ENCODE measurements around the gene COQ10B. TPM values are rescaled to one million over a fixed set of nuclear protein-coding genes. Genes with fewer than 3 reads are reported as not detected.
"Not testable (repeated sequence)": the region's sequence is repeated elsewhere in the genome, so short reads cannot be mapped to it uniquely, and the experiment has no call there.

COQ10B gene
- total RNA-seq, 6 experiments from 2014 or later = 36.0 to 42.4 (median 39.4) TPM

DNA sequence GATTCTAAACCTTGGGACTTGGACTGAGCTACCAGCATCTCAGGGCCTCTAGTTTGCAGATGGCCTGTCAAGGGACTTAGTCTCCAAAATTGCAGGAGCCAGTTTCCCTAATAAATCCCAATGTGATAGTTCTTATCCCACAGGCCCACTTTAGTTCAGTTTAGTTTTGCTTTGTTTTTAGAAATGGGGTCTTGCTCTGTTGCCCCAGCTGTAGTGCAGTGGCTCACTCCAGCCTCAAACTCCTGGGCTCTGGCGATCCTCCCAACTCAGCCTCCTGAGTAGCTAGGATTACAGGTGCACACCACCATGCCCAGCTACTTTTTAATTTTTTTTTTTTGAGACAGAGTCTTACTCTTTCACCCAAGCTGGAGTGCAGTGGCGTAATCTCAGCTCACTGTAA, 16.0 kb upstream of the COQ10B start:
- no peak for DNase-seq
- Mint-ChIP-seq H3K4me1 (ENCODE audit: low read depth) (peaks cover 17% of the 10 kb centered on the region), H3K27me3 (ENCODE audit: insufficient read depth) (peaks cover 3% of the 10 kb centered on the region), H3K36me3 (ENCODE audit: low read depth) (peaks cover 13% of the 10 kb centered on the region), H3K27ac (0 out of 2 replicates have a peak overlapping the region, but pooled peaks have one; percentile 21), H3K4me3 (no peak overlapping the region), H3K9me3 (no peaks in the 10 kb centered on the region)
- TF ChIP-seq, protein P1, sequence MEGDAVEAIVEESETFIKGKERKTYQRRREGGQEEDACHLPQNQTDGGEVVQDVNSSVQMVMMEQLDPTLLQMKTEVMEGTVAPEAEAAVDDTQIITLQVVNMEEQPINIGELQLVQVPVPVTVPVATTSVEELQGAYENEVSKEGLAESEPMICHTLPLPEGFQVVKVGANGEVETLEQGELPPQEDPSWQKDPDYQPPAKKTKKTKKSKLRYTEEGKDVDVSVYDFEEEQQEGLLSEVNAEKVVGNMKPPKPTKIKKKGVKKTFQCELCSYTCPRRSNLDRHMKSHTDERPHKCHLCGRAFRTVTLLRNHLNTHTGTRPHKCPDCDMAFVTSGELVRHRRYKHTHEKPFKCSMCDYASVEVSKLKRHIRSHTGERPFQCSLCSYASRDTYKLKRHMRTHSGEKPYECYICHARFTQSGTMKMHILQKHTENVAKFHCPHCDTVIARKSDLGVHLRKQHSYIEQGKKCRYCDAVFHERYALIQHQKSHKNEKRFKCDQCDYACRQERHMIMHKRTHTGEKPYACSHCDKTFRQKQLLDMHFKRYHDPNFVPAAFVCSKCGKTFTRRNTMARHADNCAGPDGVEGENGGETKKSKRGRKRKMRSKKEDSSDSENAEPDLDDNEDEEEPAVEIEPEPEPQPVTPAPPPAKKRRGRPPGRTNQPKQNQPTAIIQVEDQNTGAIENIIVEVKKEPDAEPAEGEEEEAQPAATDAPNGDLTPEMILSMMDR (IDR thresholded peaks at IDR 0.05) = no peak

DNA sequence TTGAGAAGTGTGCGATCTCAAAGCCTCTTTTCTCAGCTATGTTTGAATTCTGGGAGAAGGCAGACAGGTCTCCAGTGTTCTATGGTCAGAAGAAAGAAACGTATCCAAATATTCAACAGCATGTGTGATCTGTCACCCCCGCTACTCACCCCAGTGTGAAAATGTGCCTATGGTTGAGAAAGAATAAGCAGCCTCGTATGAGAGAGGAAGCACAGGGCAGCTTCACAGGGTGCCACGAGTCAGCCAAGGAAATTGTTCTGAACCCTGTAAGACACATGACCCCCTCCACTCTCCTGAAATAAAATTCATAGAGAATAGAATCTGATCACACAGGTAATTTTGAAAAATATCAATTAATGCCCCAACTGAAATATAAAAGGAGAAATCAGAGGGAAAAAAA, 10.5 kb upstream of the COQ10B start:
- H3K4me1 Mint-ChIP-seq (ENCODE audit: low read depth) = peaks cover 23% of the 10 kb centered on the region
- TF ChIP-seq, protein P1 (IDR thresholded peaks at IDR 0.05) = no peak
- no peak overlapping the region for H3K4me3 Mint-ChIP-seq
- H3K27ac Mint-ChIP-seq = no peak overlapping the region
- no peaks in the 10 kb centered on the region for H3K36me3 Mint-ChIP-seq (ENCODE audit: low read depth)
- no peaks in the 10 kb centered on the region for H3K9me3 Mint-ChIP-seq
- no peak for DNase-seq
- H3K27me3 Mint-ChIP-seq (ENCODE audit: insufficient read depth) = no peaks in the 10 kb centered on the region

DNA sequence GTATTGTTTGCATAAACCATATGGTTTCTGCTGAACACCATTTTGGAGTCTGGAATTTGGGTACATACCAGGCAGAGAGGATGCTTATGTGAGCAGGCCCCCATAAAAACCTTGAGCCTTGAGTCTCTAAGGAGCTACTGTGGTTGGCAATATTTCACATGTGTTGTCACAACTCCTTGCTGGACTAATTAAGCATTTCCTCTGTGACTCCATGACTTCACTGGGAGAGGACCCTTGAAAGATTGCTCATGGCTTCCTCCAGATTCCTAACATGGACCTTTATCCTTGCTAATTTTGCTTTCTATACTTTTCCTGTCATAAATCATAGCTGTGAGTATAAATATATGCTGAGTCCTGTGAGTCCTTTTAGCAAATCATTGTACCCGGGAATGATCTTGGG, 7.6 kb upstream of the COQ10B start:
- TF ChIP-seq, protein P1 (IDR thresholded peaks at IDR 0.05) = no peak
- no peaks in the 10 kb centered on the region for H3K36me3 Mint-ChIP-seq (ENCODE audit: low read depth)
- H3K27ac Mint-ChIP-seq = peak overlapping the region; percentile 30; the same call in 1 of the 2 replicates
- peaks cover 23% of the 10 kb centered on the region for H3K4me1 Mint-ChIP-seq (ENCODE audit: low read depth)
- H3K9me3 Mint-ChIP-seq = no peaks in the 10 kb centered on the region
- DNase-seq = peak; percentile 9
- H3K4me3 Mint-ChIP-seq = no peak overlapping the region
- H3K27me3 Mint-ChIP-seq (ENCODE audit: insufficient read depth) = no peaks in the 10 kb centered on the region

DNA sequence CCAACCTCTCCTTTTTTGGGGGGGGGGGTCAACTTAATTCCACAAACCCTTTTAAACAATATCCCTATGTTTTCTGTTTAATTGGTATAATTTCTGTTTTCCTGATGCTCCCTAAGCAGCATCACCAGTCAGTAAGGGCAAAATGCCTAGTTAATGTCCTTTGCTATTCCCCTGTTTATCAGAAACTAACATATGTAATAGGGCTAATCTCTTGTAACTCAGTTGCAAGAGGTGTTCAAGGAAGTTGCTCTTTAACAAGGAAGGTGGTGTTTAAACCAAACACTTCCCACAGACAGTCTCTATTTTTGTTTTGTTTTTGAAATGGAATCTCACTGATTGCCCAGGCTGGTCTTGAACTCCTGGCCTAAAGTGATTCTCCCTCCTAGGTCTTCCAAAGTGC, 6.5 kb upstream of the COQ10B start:
- DNase-seq = no peak
- Mint-ChIP-seq H3K4me1 (ENCODE audit: low read depth) (peaks cover 23% of the 10 kb centered on the region), H3K27ac (no peak overlapping the region), H3K9me3 (no peaks in the 10 kb centered on the region), H3K36me3 (ENCODE audit: low read depth) (no peaks in the 10 kb centered on the region), H3K4me3 (no peak overlapping the region), H3K27me3 (ENCODE audit: insufficient read depth) (no peaks in the 10 kb centered on the region)
- TF ChIP-seq, protein P1 (IDR thresholded peaks at IDR 0.05) = no peak

DNA sequence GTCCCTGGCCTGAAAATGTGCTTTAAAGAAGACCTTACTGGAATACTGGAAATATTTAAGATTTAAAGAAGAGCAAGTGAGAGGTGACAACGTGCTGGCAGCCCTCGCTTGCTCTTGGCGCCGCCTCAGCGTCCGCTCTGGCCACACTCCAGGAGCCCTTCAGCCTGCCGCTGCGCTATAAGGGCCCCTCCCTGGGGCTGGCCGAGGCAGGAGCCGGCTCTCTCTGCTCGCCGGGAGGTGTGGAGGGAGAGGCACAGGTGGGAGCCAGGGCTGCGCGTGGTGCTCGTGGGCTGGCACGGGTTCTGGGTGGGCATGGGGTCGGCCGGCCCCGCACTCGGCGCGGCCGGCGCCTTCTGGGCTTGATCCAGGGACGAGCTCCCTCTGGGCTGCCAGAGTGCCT, 2.9 kb upstream of the COQ10B start:
- DNase-seq = no peak

DNA sequence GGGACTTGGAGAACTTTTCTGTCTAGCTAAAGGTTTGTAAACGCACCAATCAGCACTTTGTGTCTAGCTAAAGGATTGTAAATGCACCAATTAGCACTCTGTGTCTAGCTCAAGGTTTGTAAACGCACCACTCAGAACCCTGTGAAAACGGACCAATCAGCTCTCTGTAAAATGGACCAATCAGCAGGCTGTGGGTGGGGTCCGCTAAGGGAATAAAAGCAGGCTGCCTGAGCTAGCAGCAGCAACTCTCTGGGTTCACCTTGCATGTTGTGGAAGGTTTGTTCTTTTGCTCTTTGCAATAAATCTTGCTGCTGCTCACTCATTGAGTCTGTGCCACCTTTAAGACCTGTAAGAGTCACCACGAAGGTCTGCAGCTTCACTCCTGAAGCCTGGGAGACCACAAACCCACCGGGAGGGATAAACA, 2.4 kb upstream of the COQ10B start:
- H3K9me3 Mint-ChIP-seq; H3K4me3 Mint-ChIP-seq; H3K27me3 Mint-ChIP-seq (ENCODE audit: insufficient read depth); DNase-seq: not testable (repeated sequence)
- peaks cover 33% of the 10 kb centered on the region for H3K4me1 Mint-ChIP-seq (ENCODE audit: low read depth)
- peak overlapping the region; percentile 28; the same call in 1 of the 2 replicates for H3K27ac Mint-ChIP-seq
- peaks cover 20% of the 10 kb centered on the region; the same call in 1 of the 2 replicates for H3K36me3 Mint-ChIP-seq (ENCODE audit: low read depth)

More for the DNA sequence above, 2.9 kb upstream of the COQ10B start:
- TF ChIP-seq, protein P1 (IDR thresholded peaks at IDR 0.05) = no peak
- Mint-ChIP-seq H3K4me1 (ENCODE audit: low read depth) (peaks cover 33% of the 10 kb centered on the region), H3K9me3 (no peaks in the 10 kb centered on the region), H3K27me3 (ENCODE audit: insufficient read depth) (peaks cover 4% of the 10 kb centered on the region), H3K36me3 (ENCODE audit: low read depth) (peaks cover 16% of the 10 kb centered on the region; the same call in 1 of the 2 replicates), H3K4me3 (no peak overlapping the region), H3K27ac (no peak overlapping the region)
